CD4-positive, alpha-beta T cell treated with Interleukin-10 for 1 hour (primary cell): ENCODE measurements around the gene CCDC54.
A peak's percentile ranks its signal among the peaks of the same experiment; 100 is the strongest.

Source experiments
- DNase-seq: peaks from one replicate; pipeline ENCODE4 v3.0.0-alpha.2; 2020

Gene CCDC54

GRCh38 chr3:107395066-107395465 is 17.8 kb downstream of the CCDC54 start:
- DNase-seq, result no peak

DNA sequence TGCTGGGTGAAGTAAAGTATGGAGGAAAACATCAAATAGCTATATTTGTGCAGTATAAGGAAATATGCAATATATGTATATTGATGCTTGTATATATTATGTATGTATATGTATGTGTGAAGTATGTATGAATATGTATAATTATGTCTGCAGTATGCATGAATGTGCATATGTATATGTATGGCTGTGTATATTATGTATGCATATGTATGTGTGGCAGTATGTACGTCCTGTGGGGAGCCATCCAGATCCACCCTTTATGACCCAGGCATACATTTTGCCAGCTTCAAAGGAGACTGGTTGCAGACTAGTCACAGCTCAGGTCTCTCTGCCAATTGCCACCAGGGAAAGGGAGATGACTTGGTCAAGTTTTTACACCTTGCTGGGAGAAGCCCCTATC is 24.1 kb downstream of the CCDC54 start:
- DNase-seq, result no peak

GRCh38 chr3:107402214-107402613 is 25.0 kb downstream of the CCDC54 start:
- DNase-seq, result no peak

DNA sequence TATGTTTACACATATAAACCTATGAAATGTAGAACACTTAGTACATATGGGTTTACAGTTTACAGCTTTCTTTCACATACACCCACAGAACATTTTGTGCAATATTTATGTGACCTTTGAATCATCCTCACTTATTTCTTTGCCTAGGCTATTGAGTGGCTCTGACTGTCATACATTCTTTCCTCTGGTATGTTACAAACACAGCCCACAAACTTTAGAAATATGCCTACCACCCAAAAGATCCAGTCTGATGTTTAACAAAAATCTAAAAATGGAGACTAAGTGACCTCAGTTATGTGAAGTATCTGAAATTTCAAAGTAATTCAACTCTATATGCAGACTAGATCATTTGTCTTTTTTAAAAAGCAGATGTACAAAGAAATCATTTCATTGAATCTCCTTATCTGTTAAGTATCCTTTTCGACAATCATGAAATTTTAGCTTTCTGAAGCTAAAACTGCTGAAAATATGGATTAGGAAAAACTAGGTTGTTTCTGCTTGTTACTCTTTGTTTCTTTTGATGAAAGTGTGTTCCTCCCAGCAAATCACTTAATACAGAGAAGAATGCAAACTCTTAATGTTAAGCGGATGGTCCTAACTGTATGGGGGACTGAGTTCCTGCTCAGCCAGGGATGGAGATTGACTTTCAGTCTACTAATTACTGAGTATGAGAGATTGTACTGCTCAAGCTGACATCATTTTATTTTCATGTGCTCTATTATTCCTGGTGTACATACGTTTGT is 27.7 kb downstream of the CCDC54 start:
- DNase-seq, result no peak

- DNase-seq, result no peak
Observed at GRCh38 chr3:107407355-107407754, 30.1 kb downstream of the CCDC54 start.

DNA sequence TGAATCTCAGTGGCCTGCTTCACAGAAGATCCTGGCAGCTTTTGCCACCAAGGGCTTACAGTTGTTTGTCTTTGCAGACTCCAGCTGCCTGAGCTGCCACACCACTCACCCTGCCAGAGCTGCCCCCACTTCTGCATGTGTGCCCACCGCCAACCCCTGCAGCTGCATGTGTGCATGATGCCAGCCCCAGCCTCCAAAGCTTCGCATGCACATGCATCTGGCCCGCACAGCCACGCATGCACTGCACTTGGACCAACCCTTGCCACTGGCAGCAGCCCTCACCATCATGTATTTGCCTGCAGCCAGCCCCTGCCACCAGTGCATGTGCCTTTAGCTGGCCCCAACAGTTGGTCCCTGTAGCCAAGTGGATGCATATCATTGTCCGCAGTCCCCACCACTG is 31.3 kb downstream of the CCDC54 start:
- no peak for DNase-seq

DNA sequence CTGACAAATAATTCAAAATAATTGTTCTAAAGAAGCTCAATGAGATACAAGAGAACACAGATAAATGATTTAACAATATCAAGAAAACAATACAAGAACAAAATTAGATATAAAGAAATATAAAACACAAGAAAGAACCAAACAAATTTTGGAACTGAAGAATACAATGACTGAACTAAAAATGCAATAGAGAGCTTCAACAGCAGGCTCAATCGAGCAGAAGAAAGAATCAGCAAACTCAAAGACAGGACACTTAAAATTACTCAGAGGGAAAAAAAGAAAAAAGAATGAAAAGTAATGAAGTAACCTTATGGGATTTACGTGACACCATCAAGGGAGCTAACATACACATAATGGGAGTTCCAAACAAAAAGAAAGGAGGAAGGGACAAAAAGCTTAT is 32.1 kb downstream of the CCDC54 start:
- no peak for DNase-seq

DNA sequence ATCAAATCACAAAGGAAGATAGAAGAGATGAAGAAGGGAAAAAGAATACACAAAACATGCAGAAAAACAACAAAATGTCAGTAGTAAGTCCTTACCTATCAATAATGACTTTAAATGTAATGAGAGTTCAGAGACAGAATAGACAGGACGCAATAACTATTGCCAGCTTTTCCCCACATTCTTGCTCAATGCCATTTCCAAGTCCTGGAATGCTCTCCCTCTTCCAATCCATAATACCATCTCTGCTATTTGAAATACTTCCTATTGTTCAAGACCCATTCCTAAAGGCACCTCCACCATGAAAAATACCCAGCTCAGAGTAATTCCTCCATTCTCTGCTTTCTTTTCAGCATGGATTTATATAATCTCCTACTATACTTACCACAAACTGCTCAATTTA is 33.4 kb downstream of the CCDC54 start:
- no peak for DNase-seq

DNA sequence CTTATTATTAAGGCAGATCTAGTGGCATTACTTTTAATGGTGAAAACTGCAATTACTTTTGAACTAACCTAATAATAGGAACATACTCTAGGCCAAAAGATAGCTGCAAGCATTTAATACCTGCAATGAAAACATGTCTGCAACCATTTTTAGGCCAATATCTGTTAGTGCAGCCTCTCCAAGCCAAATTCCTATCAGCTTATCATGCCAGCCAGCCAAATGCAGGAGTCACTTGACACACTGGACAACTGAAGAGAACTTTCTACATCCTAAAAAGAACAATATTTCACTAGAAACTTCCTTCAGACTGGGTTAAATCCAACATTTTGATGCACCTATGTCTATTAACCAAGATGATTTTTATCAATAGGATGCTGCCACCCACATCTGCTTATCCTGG is 33.8 kb downstream of the CCDC54 start:
- DNase-seq, result no peak

- no peak for DNase-seq
Observed at GRCh38 chr3:107411779-107412178, 34.5 kb downstream of the CCDC54 start.

DNA sequence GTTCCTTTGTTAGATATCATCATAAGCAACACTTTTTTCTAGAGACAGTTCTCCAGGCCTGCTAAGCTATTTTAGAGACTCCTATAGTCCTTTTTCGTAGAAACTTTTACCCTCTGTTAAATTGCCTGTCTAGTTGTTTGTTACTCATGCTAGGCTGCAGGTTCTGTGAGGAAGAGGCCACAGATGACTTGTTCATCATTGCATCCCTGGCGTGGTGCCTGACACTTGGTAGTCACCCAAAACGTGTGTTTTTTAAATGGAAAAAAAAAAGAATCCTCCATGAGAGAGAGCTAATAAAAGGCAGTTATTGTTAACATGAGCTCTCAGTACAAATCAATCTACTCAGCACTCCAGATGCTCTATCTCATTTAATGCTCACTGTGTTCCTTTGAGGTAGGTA is 35.1 kb downstream of the CCDC54 start:
- no peak for DNase-seq

DNA sequence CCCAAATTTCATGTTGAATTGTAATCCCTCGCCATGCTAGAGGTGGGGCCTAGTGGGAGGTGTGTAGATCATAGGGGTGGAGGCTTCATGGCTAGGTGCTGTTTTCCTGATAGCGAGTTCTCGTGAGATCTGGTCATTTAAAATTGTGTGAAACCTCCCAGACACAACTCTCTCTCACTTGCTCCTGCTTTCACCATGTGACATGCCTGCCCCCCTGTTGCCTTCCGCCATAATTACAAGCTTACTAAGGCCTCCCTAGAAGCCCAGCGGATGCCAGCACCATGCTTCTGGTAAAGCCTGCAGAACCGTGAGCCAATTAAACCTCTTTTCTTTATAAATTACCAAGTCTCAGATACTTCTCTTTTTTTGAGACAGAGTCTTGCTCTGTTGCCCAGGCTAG is 36.0 kb downstream of the CCDC54 start:
- DNase-seq, result no peak

DNA sequence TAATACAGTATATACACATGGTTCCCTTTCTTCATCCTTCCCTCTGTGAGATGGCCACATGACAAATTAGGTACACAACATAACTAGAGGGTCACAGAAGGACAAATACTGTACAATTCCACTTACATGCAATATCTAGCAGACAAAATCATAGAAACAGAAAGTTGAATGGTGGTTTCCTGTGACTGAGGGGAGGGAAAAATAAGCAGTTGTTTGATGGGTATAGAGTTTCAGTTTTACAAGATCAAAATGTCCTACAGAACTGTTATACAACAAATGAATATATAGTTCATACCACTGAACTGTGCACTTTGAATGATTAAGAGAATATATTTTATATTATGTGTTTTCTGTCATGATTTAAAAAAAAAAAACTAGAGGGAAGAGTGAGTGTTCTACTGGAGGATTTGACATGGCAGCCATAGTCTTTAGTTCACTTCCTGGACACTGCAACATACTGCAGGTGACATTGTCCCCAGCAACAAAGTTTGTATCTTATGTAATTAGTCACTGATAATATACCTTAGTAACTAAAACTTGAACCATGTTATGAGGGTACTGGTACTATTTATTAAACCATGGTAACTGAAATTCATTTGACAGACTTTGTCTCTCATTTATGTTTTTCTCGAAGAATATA is 37.2 kb downstream of the CCDC54 start:
- no peak for DNase-seq

DNA sequence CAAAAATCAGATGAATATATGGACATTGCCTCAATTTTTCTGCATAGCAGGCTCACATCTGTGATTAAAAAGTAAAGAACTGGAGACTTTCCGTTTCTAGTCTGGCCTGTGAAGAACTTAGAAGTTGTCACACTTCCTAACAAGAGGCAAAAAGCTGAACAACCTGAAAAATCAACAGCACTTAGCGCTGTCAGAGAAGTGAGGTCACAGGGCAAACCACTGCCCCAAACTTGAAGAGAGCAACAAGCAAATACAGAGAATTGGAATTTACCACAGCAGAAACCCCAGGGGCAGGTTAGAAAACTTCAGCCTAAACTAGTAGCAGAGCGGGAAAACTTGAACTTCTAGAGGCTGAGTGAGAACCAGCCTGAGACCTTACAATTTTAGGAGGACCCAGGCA is 38.9 kb downstream of the CCDC54 start:
- DNase-seq, result no peak

- no peak for DNase-seq
Observed at GRCh38 chr3:107416886-107417285, 39.6 kb downstream of the CCDC54 start.

DNA sequence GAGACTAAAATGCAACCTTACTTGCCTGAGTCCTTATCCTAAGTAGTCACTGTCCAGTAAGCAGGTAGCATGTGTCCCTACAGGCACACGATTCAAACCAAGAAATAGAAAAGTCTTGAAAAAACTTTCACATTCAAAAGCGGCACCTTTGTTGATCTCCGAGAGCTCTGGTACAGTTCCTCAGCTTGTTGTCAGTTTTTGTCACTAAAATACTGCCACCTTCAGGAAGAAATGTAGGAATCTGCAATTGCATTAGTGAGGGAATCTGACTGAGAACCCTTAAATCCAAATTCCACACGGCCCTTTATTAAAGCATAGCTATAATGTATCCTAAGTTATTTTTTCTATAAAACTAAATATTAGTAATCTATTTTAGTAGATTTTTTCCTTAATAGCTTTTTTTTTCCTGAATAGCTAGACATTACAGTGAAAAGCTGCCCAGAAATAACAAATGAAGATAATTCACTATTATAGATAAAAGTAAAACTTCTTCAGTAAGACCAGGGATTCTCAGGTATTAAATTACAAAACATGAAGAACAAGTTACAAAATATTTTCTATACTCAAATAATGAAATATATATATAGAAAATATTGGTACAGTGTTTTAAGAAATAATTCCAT is 44.0 kb downstream of the CCDC54 start:
- peak; percentile 60 for DNase-seq

DNA sequence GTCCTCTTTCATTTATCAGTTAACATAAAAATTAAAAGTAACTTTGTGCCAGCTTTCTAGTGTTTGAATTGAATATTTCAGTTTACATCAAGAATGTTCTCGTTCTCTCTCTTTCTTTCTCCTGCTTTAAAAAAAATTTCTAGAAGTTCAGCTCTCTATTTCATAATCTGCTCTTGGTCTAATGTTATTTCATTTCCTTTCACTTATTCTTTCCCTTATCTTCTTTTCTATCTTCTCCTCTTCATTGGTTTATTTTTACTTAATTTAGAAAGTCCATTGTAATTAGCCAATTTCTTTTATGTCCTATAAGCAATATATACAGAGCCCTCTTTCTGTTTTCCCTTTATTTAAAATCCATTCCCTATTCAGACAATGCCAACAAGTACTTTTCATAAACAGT is 44.6 kb downstream of the CCDC54 start:
- no peak for DNase-seq

GRCh38 chr3:107425033-107425432 is 47.8 kb downstream of the CCDC54 start:
- DNase-seq, result no peak

- no peak for DNase-seq
Observed at GRCh38 chr3:107426223-107426622, 49.0 kb downstream of the CCDC54 start.
